Measurements from ENCODE around the gene ZNF497.
"Not testable (repeated sequence)": the region's sequence is repeated elsewhere in the genome, so short reads cannot be mapped to it uniquely, and the experiment has no call there.

Gene ZNF497

GRCh38 chr19:58393725-58394033, 31.1 kb upstream of the ZNF497 start:
- no peak for DNase-seq

GRCh38 chr19:58392945-58393724, 30.6 kb upstream of the ZNF497 start:
- DNase-seq = no peak

- DNase-seq = no peak
Measured at GRCh38 chr19:58388175-58388526, 25.6 kb upstream of the ZNF497 start.

GRCh38 chr19:58387338-58388174, 25.0 kb upstream of the ZNF497 start:
- peak; percentile 35 for DNase-seq

- DNase-seq = peak; percentile 100
Measured at GRCh38 chr19:58386576-58387337, 24.2 kb upstream of the ZNF497 start, which contains the start of gene RPS5. Gene RPS5, plus strand, starts transcription at chr19:58387269. Its CDS starts 869 bp downstream, at chr19:58388138.

GRCh38 chr19:58385891-58386575, 23.5 kb upstream of the ZNF497 start:
- DNase-seq = peak; percentile 47

GRCh38 chr19:58385313-58385890, 22.9 kb upstream of the ZNF497 start:
- DNase-seq = no peak

- DNase-seq = no peak
Measured at GRCh38 chr19:58382997-58383603, 20.5 kb upstream of the ZNF497 start.

- DNase-seq = no peak
Measured at GRCh38 chr19:58381460-58382212, 19.1 kb upstream of the ZNF497 start.

- peak; percentile 100 for DNase-seq
Measured at GRCh38 chr19:58380662-58381459, 18.3 kb upstream of the ZNF497 start, which contains the start of gene ZNF837. Gene ZNF837, minus strand, starts transcription at chr19:58381030. Its CDS starts 11,698 bp downstream, at chr19:58369332.

- DNase-seq = peak; percentile 34
Measured at GRCh38 chr19:58380037-58380661, 17.6 kb upstream of the ZNF497 start.

GRCh38 chr19:58379246-58379645, 16.7 kb upstream of the ZNF497 start:
- DNase-seq = no peak

GRCh38 chr19:58376724-58377123, 14.2 kb upstream of the ZNF497 start:
- DNase-seq = not testable (repeated sequence)

- no peak for DNase-seq
Measured at GRCh38 chr19:58374200-58374599, 11.6 kb upstream of the ZNF497 start.

GRCh38 chr19:58372311-58373133, 10.0 kb upstream of the ZNF497 start:
- peak; percentile 50 for DNase-seq

GRCh38 chr19:58368561-58369360, 6.2 kb upstream of the ZNF497 start:
- DNase-seq = no peak

GRCh38 chr19:58367698-58368454, 5.3 kb upstream of the ZNF497 start:
- no peak for DNase-seq
